GM18951 (cell line): ENCODE results near the gene BTBD9.

ENCODE experiments used
- POLR2A ChIP-seq: IDR thresholded peaks from 4 replicates; pipeline ENCODE4 v1.6.1; 2011; ENCODE audit warnings: mild to moderate bottlenecking; ENCODE audit not compliant: insufficient read length, insufficient read depth; ENCODE audit errors: extremely low read depth
- in situ Hi-C: fragments of 300-500 bp; cut with MboI; formaldehyde crosslinking; loops from one replicate; pipeline ENCODE4 v1.12.0; 2022; ENCODE audit warnings: low sequenced_read_pairs, mixed read lengths, inconsistent platforms; ENCODE audit not compliant: unreplicated experiment

Gene BTBD9

GRCh38 chr6:38527371-38527770 is 112.4 kb downstream of the BTBD9 start:
- in situ Hi-C loops = no loop called here
- TF ChIP-seq POLR2A = no peak

- no peak for TF ChIP-seq POLR2A
Measured at GRCh38 chr6:38525888-38526287, 113.8 kb downstream of the BTBD9 start.

GRCh38 chr6:38524436-38525145 is 115.1 kb downstream of the BTBD9 start:
- in situ Hi-C loops = no loop called here
- TF ChIP-seq POLR2A = no peak

More at GRCh38 chr6:38525888-38526287, 113.8 kb downstream of the BTBD9 start:
- in situ Hi-C loops = no loop called here

GRCh38 chr6:38522322-38522721 is 117.4 kb downstream of the BTBD9 start:
- in situ Hi-C loops = no loop called here
- TF ChIP-seq POLR2A = no peak

GRCh38 chr6:38518511-38519304 is 121.0 kb downstream of the BTBD9 start:
- in situ Hi-C loops = no loop called here
- TF ChIP-seq POLR2A = no peak

- in situ Hi-C loops = no loop called here
- TF ChIP-seq POLR2A = no peak
Measured at GRCh38 chr6:38517005-38517404, 122.7 kb downstream of the BTBD9 start.

- in situ Hi-C loops = no loop called here
- no peak for TF ChIP-seq POLR2A
Measured at GRCh38 chr6:38514399-38514798, 125.3 kb downstream of the BTBD9 start.

- no peak for TF ChIP-seq POLR2A
- in situ Hi-C loops = no loop called here
Measured at GRCh38 chr6:38512211-38512610, 127.5 kb downstream of the BTBD9 start.

GRCh38 chr6:38510205-38510604 is 129.5 kb downstream of the BTBD9 start:
- TF ChIP-seq POLR2A = no peak
- in situ Hi-C loops = no loop called here

GRCh38 chr6:38509713-38510112 is 130.0 kb downstream of the BTBD9 start:
- TF ChIP-seq POLR2A = no peak
- in situ Hi-C loops = no loop called here

GRCh38 chr6:38508894-38509293 is 130.8 kb downstream of the BTBD9 start:
- in situ Hi-C loops = no loop called here

GRCh38 chr6:38508286-38508685 is 131.4 kb downstream of the BTBD9 start:
- TF ChIP-seq POLR2A = no peak
- in situ Hi-C loops = no loop called here

More at GRCh38 chr6:38508894-38509293, 130.8 kb downstream of the BTBD9 start:
- TF ChIP-seq POLR2A = no peak

GRCh38 chr6:38507173-38507572 is 132.6 kb downstream of the BTBD9 start:
- in situ Hi-C loops = no loop called here
- TF ChIP-seq POLR2A = no peak

GRCh38 chr6:38505826-38506225 is 133.9 kb downstream of the BTBD9 start:
- in situ Hi-C loops = no loop called here
- no peak for TF ChIP-seq POLR2A

GRCh38 chr6:38504996-38505395 is 134.7 kb downstream of the BTBD9 start:
- TF ChIP-seq POLR2A = no peak
- in situ Hi-C loops = no loop called here
